Left lung (tissue), 10 donors: ENCODE results near the gene LACC1. TPM values are rescaled to one million over a fixed set of nuclear protein-coding genes. Genes with fewer than 3 reads are reported as not detected.
A peak's percentile ranks its signal among the peaks of the same experiment; 100 is the strongest.

Source experiments
- ATAC-seq: fragments of 200-7000 bp; cut with Tn5 transposase; one replicate; pipeline ENCODE4 v1.9.1; 2020; ENCODE audit warnings: moderate library complexity
- DNase-seq, 4 donors: peaks; one replicate each; pipeline ENCODE4 v3.0.0-alpha.2; 2013 to 2020
- H3K27ac ChIP-seq, 2 donors: fragments of 200-600 bp; sonication (generic) in 1 of 2; one replicate each; pipeline versions ENCODE4 v1.5.0 to v1.8.0; 2020 to 2021
- H3K27me3 ChIP-seq, 2 donors: fragments of 200-600 bp; sonication (generic) in 1 of 2; one replicate each; pipeline versions ENCODE4 v1.5.0 to v1.8.0; 2020 to 2021
- H3K36me3 ChIP-seq, 2 donors: fragments of 200-600 bp; sonication (generic) in 1 of 2; one replicate each; pipeline versions ENCODE4 v1.5.0 to v1.8.0; 2020 to 2021
- H3K4me1 ChIP-seq, 2 donors: fragments of 200-600 bp; one replicate each; pipeline ENCODE4 v1.8.0; 2021
- H3K4me3 ChIP-seq, 2 donors: fragments of 200-600 bp; sonication (generic) in 1 of 2; one replicate each; pipeline versions ENCODE4 v1.5.0 to v1.8.0; 2020 to 2021; ENCODE audit warnings: mild to moderate bottlenecking in 1 of 2
- H3K9me3 ChIP-seq, 2 donors: fragments of 200-600 bp; sonication (generic) in 1 of 2; one replicate each; pipeline versions ENCODE4 v1.5.0 to v1.8.0; 2020 to 2021
- intact Hi-C, 2 donors: fragments of 100-400 bp; cut with DNase I; formaldehyde crosslinking; loops; one replicate each; pipeline versions ENCODE4 v1.11.2 to v1.14.2; 2022
- polyA plus RNA-seq, 6 donors: library from polyadenylated mRNA; unstranded; fragments of 120-200 nt; gene quantifications; one replicate each; pipeline ENCODE4 v1.2.1, GENCODE V29; 2013; ENCODE audit not compliant: insufficient read length in 6 of 6
- total RNA-seq, 2 donors: library from RNA; stranded (reverse); fragmentation: NEBNext Ultra II Directional; extraction: Animal tissue kit (Norgen Biotek cat#: 25700); gene quantifications; one replicate each; pipeline ENCODE4 v1.2.1, GENCODE V29; 2021
- TF ChIP-seq, protein P1 (sequence below), 2 donors: fragments of 200-600 bp; sonication (generic) in 1 of 2; IDR thresholded peaks; one replicate each; pipeline versions ENCODE4 v1.5.0 to v1.8.0; 2021; ENCODE audit warnings: antibody characterized with exemption in 2 of 2
- donor health status: DM: no; HTN: yes; CAD: no.
- donor health status: DM: no; HTN: no; CAD: no.

The LACC1 gene
- total and polyA plus RNA-seq, 8 donors = 3.7 to 21.8 (median 4.4) TPM

DNA sequence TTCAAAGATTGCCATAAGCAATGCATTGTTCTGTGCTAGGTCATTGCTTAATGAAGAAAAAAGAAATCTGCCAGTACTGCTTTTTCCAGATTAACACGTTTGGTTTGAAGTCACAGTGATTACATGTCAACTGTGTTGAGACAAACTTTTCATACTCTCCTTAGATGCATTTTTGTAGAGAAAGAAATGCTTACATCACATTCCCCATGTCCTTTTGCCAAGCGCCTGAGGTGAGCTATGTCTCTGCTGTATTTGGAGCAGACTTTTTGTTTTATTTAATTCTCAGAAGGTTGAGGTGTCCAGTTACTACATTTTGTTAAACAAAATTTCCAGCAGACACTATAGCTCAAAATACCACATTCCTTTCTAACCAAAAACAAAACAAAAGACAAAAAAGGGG lies 16.2 kb downstream of the LACC1 start:
- intact Hi-C loops = no loop called here
- Histone ChIP-seq H3K4me1 (no peaks in the 10 kb centered on the region), H3K36me3 (peaks cover 0 to 7% of the 10 kb centered on the region in 2 donors), H3K27ac (no peak overlapping the region), H3K4me3 (no peak overlapping the region), H3K27me3 (no peaks in the 10 kb centered on the region), H3K9me3 (no peaks in the 10 kb centered on the region)
- DNase-seq (no peak), ATAC-seq (no peak)
- TF ChIP-seq, protein P1, sequence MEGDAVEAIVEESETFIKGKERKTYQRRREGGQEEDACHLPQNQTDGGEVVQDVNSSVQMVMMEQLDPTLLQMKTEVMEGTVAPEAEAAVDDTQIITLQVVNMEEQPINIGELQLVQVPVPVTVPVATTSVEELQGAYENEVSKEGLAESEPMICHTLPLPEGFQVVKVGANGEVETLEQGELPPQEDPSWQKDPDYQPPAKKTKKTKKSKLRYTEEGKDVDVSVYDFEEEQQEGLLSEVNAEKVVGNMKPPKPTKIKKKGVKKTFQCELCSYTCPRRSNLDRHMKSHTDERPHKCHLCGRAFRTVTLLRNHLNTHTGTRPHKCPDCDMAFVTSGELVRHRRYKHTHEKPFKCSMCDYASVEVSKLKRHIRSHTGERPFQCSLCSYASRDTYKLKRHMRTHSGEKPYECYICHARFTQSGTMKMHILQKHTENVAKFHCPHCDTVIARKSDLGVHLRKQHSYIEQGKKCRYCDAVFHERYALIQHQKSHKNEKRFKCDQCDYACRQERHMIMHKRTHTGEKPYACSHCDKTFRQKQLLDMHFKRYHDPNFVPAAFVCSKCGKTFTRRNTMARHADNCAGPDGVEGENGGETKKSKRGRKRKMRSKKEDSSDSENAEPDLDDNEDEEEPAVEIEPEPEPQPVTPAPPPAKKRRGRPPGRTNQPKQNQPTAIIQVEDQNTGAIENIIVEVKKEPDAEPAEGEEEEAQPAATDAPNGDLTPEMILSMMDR (IDR thresholded peaks at IDR 0.05) = no peak

DNA sequence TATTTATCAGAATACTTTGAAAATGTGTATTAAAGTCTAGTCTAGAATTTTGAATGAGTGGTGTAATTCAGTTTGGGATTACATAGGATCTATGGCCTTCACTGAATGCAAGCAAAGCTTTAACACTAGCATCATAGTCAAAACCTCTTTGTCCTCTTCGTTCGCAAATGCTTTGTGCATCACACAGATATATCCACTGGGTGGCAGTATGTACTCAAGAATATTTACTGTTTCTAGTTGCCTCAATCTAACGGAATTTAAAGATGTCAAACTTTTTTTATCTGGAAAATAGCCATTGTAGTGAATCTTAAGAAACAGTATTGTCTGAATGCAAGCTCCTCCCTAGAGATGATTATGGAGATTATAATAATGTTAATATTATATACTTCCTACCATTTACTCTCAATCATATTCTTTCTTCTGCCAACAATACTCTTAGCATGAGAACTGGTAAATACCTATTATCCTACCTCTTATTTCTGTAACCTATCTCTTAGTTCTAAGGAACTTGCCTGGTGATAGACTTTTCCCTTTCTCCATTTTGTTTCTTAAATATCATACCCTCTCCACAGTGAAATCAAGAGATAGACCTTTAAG lies 25.8 kb downstream of the LACC1 start:
- H3K36me3 ChIP-seq = no peaks in the 10 kb centered on the region
- intact Hi-C loops = loop anchor here in 1 of 2 donors (10.0 kb wide), 1 partner anchor 539 kb away; no protein-coding TSS in a partner anchor
- no peak overlapping the region for H3K27ac ChIP-seq
- TF ChIP-seq, protein P1 (IDR thresholded peaks at IDR 0.05) = peak; percentile 67 to 85
- H3K4me1 ChIP-seq = peaks cover 0 to 8% of the 10 kb centered on the region in 2 donors
- peak in 2 of 4 donors; percentile 56 to 77 for DNase-seq
- H3K4me3 ChIP-seq = no peak overlapping the region
- H3K9me3 ChIP-seq = no peaks in the 10 kb centered on the region
- peak; percentile 89 for ATAC-seq
- no peaks in the 10 kb centered on the region for H3K27me3 ChIP-seq

DNA sequence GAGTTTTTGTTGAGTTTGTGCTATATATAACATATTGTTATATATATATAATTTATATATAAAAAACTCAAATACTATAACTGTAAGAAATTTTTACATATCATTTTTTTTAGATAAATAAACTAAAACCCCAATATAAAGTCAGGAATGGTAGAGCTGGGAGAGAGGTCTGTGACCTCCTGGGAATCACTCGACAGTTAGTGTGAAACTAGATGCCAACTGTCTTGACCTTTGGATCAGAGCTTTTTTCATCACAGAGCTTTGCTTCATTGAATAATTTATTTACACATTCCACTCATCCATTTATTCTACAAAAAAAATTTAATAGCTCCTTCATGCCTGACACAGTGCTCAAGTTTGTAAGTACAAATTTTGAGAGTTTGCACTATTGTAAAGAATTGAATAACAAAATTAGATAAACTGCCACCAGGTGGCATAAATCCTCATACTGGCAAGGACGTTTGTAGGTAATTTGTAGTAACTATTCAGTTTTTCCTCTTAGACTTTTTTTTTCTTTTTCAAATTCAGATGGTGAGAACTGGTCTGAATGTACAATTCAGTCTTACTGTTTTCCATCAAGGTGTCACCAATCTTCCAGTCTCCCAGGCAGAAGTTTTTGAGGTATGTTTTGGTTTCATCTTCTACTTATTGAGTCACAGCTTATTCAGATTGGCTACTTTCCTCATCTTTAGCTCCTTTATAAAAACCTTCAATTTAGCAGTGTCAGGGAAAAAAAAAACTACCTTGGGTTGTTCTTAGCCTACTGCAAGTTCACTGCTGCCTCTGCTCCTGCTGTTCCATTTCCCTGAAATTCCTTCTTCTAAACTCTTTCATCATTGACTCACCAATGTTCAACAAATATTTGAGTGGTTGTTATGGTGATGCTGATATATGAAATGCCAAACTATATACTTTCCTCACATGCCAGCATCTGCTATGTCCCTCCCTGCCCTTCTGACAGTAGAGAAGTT lies 28.7 kb downstream of the LACC1 start:
- TF ChIP-seq, protein P1 (IDR thresholded peaks at IDR 0.05) = peak; percentile 37 to 55
- intact Hi-C loops = loop anchor here in 1 of 2 donors (10.0 kb wide), 1 partner anchor 536 kb away; no protein-coding TSS in a partner anchor
- Histone ChIP-seq H3K9me3 (no peaks in the 10 kb centered on the region), H3K27me3 (no peaks in the 10 kb centered on the region), H3K4me3 (no peak overlapping the region), H3K4me1 (peaks cover 0 to 8% of the 10 kb centered on the region in 2 donors), H3K27ac (no peak overlapping the region), H3K36me3 (no peaks in the 10 kb centered on the region)
- peak in 2 of 4 donors; percentile 36 to 48 for DNase-seq
- ATAC-seq = peak; percentile 62

DNA sequence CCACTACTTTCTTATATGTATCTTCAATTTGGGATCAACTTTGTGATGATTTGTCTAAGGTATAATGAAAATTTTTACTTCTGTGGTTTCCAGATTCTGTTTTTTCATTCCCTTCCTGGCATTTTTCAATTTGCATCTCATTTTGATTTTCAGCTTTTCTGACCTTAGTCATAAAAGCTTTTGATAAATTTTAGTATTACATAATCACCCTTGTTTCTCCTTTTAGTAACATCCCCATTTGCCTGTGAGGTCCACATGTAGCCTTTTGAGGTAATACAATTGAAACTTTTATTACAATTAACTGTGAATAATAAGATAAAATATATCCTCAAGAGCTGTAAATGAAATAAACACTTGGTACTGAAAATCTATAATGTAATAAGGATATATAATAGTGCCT lies 31.2 kb downstream of the LACC1 start:
- DNase-seq (no peak), ATAC-seq (no peak)
- Histone ChIP-seq H3K4me3 (no peak overlapping the region), H3K36me3 (no peaks in the 10 kb centered on the region), H3K4me1 (peaks cover 0 to 8% of the 10 kb centered on the region in 2 donors), H3K27ac (no peak overlapping the region), H3K9me3 (no peaks in the 10 kb centered on the region), H3K27me3 (no peaks in the 10 kb centered on the region)
- intact Hi-C loops = loop anchor here in 1 of 2 donors (5.0 kb wide), 1 partner anchor 131 kb away; no protein-coding TSS in a partner anchor
- TF ChIP-seq, protein P1 (IDR thresholded peaks at IDR 0.05) = no peak

DNA sequence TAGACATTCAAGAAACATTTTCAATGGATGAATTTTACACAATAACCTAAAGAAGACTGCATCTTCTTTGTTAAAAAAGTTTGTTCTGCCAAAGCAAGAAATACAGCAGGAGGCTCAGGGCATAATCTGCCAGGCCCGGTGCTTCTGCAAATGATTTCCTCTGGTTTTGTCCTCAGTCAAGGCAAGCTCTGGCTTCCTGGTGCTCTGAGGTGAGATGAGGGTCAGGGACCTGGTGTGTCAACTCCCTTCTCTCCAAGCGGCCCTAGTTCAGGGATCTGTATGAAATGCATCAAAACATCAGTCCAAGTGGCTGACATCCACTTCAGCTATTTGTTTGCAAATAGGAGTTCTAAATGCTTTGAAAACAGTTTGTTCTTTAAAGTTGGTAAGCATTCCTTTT lies 31.6 kb downstream of the LACC1 start:
- H3K4me3 ChIP-seq = no peak overlapping the region
- no peak overlapping the region for H3K27ac ChIP-seq
- TF ChIP-seq, protein P1 (IDR thresholded peaks at IDR 0.05) = no peak
- DNase-seq (no peak), ATAC-seq (no peak)
- no peaks in the 10 kb centered on the region for H3K36me3 ChIP-seq
- H3K9me3 ChIP-seq = no peaks in the 10 kb centered on the region
- no peaks in the 10 kb centered on the region for H3K27me3 ChIP-seq
- intact Hi-C loops = loop anchor here in 1 of 2 donors (5.0 kb wide), 1 partner anchor 131 kb away; no protein-coding TSS in a partner anchor
- H3K4me1 ChIP-seq = peaks cover 0 to 8% of the 10 kb centered on the region in 2 donors
